ENCODE data around the gene TBX21.

TBX21 gene

GRCh38 chr17:47697906-47698711 lies 34.9 kb upstream of the TBX21 start:
- no peak for DNase-seq

GRCh38 chr17:47698749-47699535 lies 34.1 kb upstream of the TBX21 start:
- peak; percentile 47 for DNase-seq

DNA sequence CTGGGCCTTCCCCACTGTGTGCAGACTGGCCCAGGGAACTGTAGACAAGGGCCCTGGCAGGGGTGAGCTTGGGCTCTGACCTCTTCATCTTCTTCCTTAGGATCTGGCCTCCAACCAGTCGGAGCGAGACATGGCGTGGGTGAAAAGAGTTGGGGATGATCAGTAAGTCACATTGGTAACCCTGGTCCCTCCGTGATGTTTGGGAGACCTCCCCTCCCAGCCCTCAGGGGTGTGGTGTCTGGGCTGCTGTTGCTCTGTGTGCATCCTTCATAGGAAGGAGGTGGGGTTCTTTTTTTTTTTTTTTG lies 33.5 kb upstream of the TBX21 start:
- DNase-seq: no peak

DNA sequence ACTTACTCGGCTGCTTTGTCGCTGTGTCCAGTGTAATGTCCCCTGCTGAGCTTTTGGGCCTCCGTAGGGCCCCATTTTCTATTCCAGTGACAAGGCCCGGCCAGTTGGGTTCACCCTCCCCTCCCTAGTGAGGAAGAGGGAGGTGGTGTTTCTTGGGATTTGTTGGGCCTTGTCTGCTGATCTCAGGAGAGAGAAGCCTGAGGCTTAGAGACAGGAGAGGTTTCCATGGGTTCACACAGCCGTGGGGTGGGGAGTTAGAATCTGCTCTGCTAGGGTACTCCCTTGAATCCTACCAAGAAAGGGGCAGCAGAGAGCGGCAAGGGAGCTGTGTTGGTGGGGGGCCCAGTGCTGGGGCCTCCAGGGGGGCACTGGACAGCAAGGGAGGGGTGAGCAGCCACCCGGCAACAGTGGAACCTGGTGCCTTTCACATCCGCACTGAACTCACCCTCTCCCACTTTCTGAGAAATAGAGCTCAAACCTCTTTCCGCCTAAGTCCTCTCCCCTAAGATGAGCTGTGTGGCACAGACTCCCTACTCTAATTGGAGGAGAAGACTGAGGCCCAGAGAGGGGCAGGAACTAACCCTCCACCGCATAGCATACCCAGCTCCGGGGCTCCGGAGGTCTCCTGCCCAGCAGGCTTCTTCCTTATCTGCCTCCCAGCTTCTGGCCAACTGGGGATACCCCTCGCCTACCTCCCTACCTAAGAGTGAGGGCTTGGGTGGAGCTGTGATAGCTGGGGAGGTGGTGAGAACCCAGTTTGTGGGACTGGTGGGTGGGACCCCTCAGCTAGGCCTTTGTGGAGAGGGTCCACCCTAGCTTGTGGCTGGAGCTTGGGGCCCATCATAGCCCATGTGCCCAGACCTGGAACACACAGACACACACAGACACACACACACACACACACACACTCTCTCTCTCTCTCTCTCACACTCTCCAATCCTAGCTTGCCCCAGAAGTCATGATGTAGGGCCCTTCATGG lies 32.3 kb upstream of the TBX21 start:
- DNase-seq: no peak

GRCh38 chr17:47701608-47702007 lies 31.4 kb upstream of the TBX21 start:
- no peak for DNase-seq

- no peak for DNase-seq
Measured at GRCh38 chr17:47702391-47702995, 30.5 kb upstream of the TBX21 start.

DNA sequence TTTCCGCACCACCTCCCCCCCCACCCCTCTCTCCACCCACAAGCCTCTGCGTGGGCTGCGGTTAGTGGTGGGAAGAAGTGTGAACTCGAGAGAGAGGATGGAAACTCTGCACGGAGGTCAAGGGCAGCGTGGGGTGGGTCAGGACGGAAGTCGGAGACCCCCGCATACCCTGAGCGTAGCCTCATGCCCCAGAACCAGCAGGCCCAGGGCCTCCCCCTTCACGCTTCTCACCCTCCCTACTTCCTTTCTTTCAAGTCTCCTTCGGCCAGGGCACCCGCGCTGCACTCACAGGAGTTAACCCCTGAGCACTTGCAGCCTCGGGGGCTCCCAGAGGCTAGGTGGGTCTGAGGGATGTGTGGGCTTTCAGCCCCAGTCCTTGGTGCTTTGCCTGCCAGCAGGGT lies 29.8 kb upstream of the TBX21 start:
- no peak for DNase-seq

DNA sequence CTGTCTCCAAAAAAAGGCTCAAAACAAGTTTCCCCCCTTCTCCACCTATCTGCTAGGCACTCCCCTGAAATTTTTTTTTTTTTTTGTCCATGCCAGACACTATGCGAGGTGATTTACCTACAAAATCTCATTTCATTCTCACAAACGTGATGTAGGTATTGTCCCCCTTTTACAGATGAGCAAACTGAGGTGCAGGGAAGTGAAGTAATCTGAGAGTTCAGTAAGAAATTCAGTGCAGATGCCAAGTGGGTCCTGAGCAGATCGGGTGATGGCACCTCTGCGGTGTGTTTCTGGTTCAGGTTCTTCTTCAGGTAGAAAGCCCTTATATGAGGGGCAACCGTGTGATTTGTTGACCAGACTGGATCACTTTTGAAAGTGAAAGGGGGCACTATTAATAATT lies 29.4 kb upstream of the TBX21 start:
- no peak for DNase-seq

- DNase-seq: no peak
Measured at GRCh38 chr17:47704116-47704515, 28.9 kb upstream of the TBX21 start.

- DNase-seq: no peak
Measured at GRCh38 chr17:47704736-47705135, 28.3 kb upstream of the TBX21 start.

DNA sequence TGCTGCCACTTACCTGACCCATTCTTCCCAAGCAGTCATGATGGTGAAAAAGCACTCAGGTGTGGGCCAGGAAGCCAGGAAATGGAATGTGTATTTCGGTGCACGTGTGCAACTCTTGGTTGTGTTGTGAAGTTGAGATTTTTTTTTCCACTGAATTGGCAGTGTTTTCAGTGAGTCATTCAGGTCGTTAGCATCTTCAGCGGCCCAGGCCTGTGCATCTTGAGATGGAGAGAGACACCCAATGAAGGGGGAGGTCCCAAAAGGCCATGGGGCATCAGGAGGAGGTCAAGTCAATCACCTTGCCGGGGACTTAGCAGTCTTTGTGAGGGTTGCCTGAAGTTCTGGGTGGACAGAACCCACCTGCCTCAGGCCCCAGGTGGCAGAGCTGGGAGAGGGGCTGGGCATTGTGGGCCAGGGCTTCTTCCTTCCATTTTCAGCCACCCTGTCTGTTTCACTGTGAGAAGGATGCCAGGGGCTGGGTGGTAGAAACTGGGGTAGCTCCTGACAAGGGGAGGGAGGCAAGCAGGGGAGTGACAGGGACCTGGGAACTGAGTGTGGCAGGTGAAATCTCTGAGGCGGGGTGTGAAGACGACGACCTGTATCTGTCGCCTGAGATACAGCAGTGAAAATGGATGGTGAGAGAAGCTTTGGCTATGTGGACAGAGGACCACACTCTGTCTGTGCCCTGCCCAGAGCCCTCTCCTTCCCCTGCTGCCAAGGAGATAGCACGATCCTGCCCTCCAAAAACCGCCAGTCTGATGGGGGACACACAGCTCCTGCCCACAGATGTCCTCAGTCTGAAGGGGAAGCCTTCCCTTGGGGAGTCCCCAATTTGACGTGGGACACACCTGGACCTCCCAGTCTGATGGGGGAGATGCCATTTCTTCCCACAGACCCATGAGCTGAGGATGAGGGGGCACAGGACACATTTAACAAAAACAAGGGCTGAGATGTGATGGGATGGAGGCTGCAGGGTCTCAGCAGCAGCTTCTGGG lies 27.2 kb upstream of the TBX21 start:
- DNase-seq: no peak

GRCh38 chr17:47707056-47707804 lies 25.8 kb upstream of the TBX21 start:
- DNase-seq: no peak

GRCh38 chr17:47707884-47708283 lies 25.2 kb upstream of the TBX21 start:
- no peak for DNase-seq

DNA sequence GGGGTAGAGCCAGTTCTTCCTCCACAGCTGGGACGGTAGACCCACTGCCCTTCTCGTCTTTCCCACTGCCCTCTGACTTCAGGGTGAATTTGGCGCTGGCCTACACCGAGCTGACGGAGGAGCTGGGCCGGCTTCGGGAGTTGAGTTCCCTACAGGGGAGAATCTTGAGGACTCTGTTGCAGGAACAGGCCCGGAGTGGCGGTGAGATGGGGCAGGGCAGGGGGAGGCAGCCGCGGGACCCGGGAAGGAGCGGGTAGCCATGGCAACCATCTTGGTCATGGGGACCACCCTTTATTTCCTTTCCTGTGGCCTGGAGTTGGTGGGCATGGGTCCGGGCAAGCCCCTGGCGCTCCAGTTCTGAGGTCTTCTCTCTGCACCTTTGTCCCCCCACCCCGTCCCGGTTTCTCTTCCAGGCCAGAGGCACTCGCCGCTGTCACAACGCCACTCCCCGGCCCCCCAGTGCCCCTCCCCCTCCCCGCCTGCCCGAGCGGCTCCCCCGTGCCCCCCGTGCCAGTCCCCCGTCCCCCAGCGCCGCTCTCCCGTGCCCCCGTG lies 24.6 kb upstream of the TBX21 start:
- DNase-seq: no peak

GRCh38 chr17:47708864-47709541 lies 24.0 kb upstream of the TBX21 start:
- DNase-seq: no peak

DNA sequence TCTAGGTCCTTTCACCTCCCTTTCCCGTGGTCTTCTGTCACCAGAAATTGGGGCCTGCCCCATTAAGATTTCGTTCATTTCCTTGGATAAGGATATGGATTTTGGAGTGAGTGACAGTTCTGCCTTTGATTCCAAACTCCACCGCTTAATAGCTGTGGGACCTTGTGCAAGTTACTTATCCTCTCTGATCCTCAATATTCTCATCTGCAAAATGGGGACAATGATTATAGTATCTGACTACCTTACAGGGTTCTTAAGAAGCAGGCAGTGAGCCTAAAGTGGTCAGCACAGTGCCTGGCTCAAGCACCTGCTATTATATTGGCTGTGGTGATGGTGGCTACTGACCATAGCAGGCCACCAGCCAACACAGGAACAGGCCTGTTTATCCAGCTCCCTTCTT lies 23.4 kb upstream of the TBX21 start:
- no peak for DNase-seq

GRCh38 chr17:47711366-47712099 lies 21.5 kb upstream of the TBX21 start:
- DNase-seq: no peak

GRCh38 chr17:47712330-47713023 lies 20.6 kb upstream of the TBX21 start:
- no peak for DNase-seq

All from NCI-H1436 (cell line).